A673 (cell line): ENCODE data around the gene ANO2. TPM values are rescaled to one million over a fixed set of nuclear protein-coding genes. Genes with fewer than 3 reads are reported as not detected.

Source experiments
- BruUV-seq: library from RNA; stranded (reverse); fragments of 400-500 nt; replicated peaks from 2 replicates; lab custom pipeline; 2021; lab: Mats Ljungman, UMichigan
- CTCF ChIA-PET: fragments of 300-600 bp; sonication (Branson Sonifier 250); formaldehyde crosslinking; loops from one replicate; lab custom pipeline; 2022; ENCODE audit warnings: antibody characterized with exemption; lab: Charles Lee
- POLR2A ChIA-PET: fragments of 300-600 bp; sonication (Branson Sonifier 250); formaldehyde crosslinking; loops from one replicate; lab custom pipeline; 2022; ENCODE audit warnings: antibody characterized with exemption; ENCODE audit not compliant: low non-redundant PET; lab: Charles Lee
- DNase-seq: peaks from one replicate; pipeline ENCODE4 v3.0.0-alpha.2; 2015; ENCODE audit warnings: low spot score
- H3K27ac ChIP-seq: fragments of 200-600 bp; sonication (generic); 2 replicates; pipeline ENCODE4 v1.5.1; 2016; ENCODE audit warnings: mixed run types, low read depth, mild to moderate bottlenecking, mixed read lengths, antibody characterized with exemption, low read length; ENCODE audit not compliant: poor library complexity, severe bottlenecking
- H3K27me3 ChIP-seq: fragments of 200-600 bp; sonication (generic); replicated peaks from 2 replicates; pipeline ENCODE4 v1.6.1; 2017; ENCODE audit warnings: mixed run types, low read depth, mild to moderate bottlenecking, mixed read lengths, antibody characterized with exemption, low read length; ENCODE audit not compliant: insufficient read depth, poor library complexity
- H3K36me3 ChIP-seq: fragments of 200-600 bp; sonication (generic); 2 replicates; pipeline ENCODE4 v1.6.1; 2016; ENCODE audit warnings: mixed run types, mild to moderate bottlenecking, mixed read lengths, antibody characterized with exemption, low read length; ENCODE audit not compliant: insufficient read depth, poor library complexity, severe bottlenecking
- H3K4me1 ChIP-seq: fragments of 200-600 bp; sonication (generic); 2 replicates; pipeline ENCODE4 v1.6.1; 2017; ENCODE audit warnings: mixed run types, mild to moderate bottlenecking, mixed read lengths, antibody characterized with exemption, low read length; ENCODE audit not compliant: insufficient read depth, poor library complexity, severe bottlenecking
- H3K4me3 ChIP-seq: fragments of 200-600 bp; sonication (generic); 2 replicates; pipeline ENCODE4 v1.5.1; 2016; ENCODE audit warnings: low read depth, mixed run types, mild to moderate bottlenecking, mixed read lengths, low read length; ENCODE audit not compliant: poor library complexity, severe bottlenecking
- H3K9me3 ChIP-seq: fragments of 200-600 bp; sonication (generic); 2 replicates; pipeline ENCODE4 v1.6.1; 2016; ENCODE audit warnings: mixed run types, low read depth, mild to moderate bottlenecking, mixed read lengths, antibody characterized with exemption, low read length; ENCODE audit not compliant: poor library complexity, severe bottlenecking
- CTCF ChIP-seq: fragments of 300-800, 200-600 bp; sonication (generic); conservative IDR thresholded peaks from 2 replicates; pipeline ENCODE4 v1.5.1; 2017; ENCODE audit warnings: low read depth, mild to moderate bottlenecking, antibody characterized with exemption, low read length, moderate library complexity, mixed read lengths
- EZH2 ChIP-seq: fragments of 200-600 bp; sonication (generic); IDR thresholded peaks from 2 replicates; pipeline ENCODE4 v1.6.1; 2017; ENCODE audit warnings: borderline replicate concordance, low read depth, mild to moderate bottlenecking, mixed read lengths, antibody characterized with exemption, low read length; ENCODE audit not compliant: poor library complexity, severe bottlenecking
- intact Hi-C: fragments of 100-400 bp; cut with micrococcal nuclease; formaldehyde crosslinking; loops from one replicate; pipeline ENCODE4 v1.10.0; 2022; ENCODE audit not compliant: unreplicated experiment
- total RNA-seq: library from RNA; stranded (reverse); gene quantifications from 2 replicates; pipeline ENCODE4 v1.2.3, GENCODE V29; 2021

ANO2 gene
- total RNA-seq, 1 experiment from 2014 or later: not detected

GRCh38 chr12:5947006-5947405, 1.9 kb upstream of the ANO2 start:
- no peak for TF ChIP-seq EZH2
- no peak for TF ChIP-seq CTCF
- peaks cover 63% of the 10 kb centered on the region for H3K27me3 ChIP-seq
- no peak for DNase-seq
- POLR2A ChIA-PET: no interaction called here
- no TSS peak for BruUV-seq
- no peak overlapping the region for H3K27ac ChIP-seq
- CTCF ChIA-PET: no interaction called here
- intact Hi-C loops: no loop called here
- no peaks in the 10 kb centered on the region for H3K36me3 ChIP-seq
- peaks cover 5% of the 10 kb centered on the region for H3K4me1 ChIP-seq
- no peak overlapping the region for H3K4me3 ChIP-seq
- H3K9me3 ChIP-seq: no peaks in the 10 kb centered on the region

- H3K36me3 ChIP-seq: no peaks in the 10 kb centered on the region
- H3K4me3 ChIP-seq: no peak overlapping the region
- BruUV-seq: no TSS peak
- ChIA-PET CTCF (no interaction called here), POLR2A (no interaction called here)
- H3K9me3 ChIP-seq: no peaks in the 10 kb centered on the region
- no peak overlapping the region for H3K27ac ChIP-seq
- H3K27me3 ChIP-seq: peaks cover 62% of the 10 kb centered on the region
- no peak for DNase-seq
- intact Hi-C loops: no loop called here
- H3K4me1 ChIP-seq: peaks cover 5% of the 10 kb centered on the region
- no peak for TF ChIP-seq CTCF
- no peak for TF ChIP-seq EZH2
Measured at GRCh38 chr12:5946388-5946787, 1.3 kb upstream of the ANO2 start.

- peaks cover 5% of the 10 kb centered on the region for H3K4me1 ChIP-seq
- H3K9me3 ChIP-seq: no peaks in the 10 kb centered on the region
- peak overlapping the region; percentile 33 for H3K4me3 ChIP-seq
- no TSS peak for BruUV-seq
- H3K27ac ChIP-seq: no peak overlapping the region
- peaks cover 62% of the 10 kb centered on the region for H3K27me3 ChIP-seq
- intact Hi-C loops: no loop called here
- CTCF ChIA-PET: interaction anchor here (1.1 kb wide), 1 partner anchor 21 kb away, joined by 3 read pairs; no protein-coding TSS in a partner anchor
- DNase-seq: no peak
- POLR2A ChIA-PET: no interaction called here
- H3K36me3 ChIP-seq: no peaks in the 10 kb centered on the region
- no peak for TF ChIP-seq EZH2
- no peak for TF ChIP-seq CTCF
Measured at GRCh38 chr12:5944688-5945070, 380 bp downstream of the ANO2 start.
